ENCODE results near the gene RPL4. TPM values are rescaled to one million over a fixed set of nuclear protein-coding genes. Genes with fewer than 3 reads are reported as not detected.
A peak's percentile ranks its signal among the peaks of the same experiment; 100 is the strongest.

Gene RPL4
- total RNA-seq, 1 experiment from 2014 or later = 3,988 TPM

GRCh38 chr15:66477011-66477410 lies 27.6 kb downstream of the RPL4 start:
- H4K20me1 ChIP-seq (ENCODE audit: control insufficient read depth, insufficient read depth, insufficient read length) = no peaks in the 10 kb centered on the region
- H3K56ac ChIP-seq (ENCODE audit: insufficient read length, low read depth, low read length) = no peak overlapping the region
- no peak overlapping the region for H3K27ac ChIP-seq (ENCODE audit: insufficient read length, low read depth, low read length)
- no peak overlapping the region for H2AK5ac ChIP-seq (ENCODE audit: insufficient read length, low read length)
- H2BK12ac ChIP-seq (ENCODE audit: insufficient read length, low read depth, low read length) = no peak overlapping the region
- no peak overlapping the region for H2BK20ac ChIP-seq (ENCODE audit: low read depth, low read length, poor library complexity, severe bottlenecking)
- no peak for DNase-seq
- no peaks in the 10 kb centered on the region for H3K23me2 ChIP-seq (ENCODE audit: insufficient read length, low read depth, low read length, poor library complexity, severe bottlenecking)
- no peak overlapping the region for H3K4ac ChIP-seq (ENCODE audit: low read depth, low read length)
- H3K27me3 ChIP-seq (ENCODE audit: insufficient read depth, low read length) = no peaks in the 10 kb centered on the region
- H3K79me2 ChIP-seq (ENCODE audit: insufficient read depth, low read length) = no peaks in the 10 kb centered on the region
- no peak overlapping the region; the same call in 1 of the 2 replicates for H3K14ac ChIP-seq (ENCODE audit: insufficient read depth, low read length)
- H3K79me1 ChIP-seq (ENCODE audit: insufficient read depth, low read depth, low read length, poor library complexity, severe bottlenecking) = no peaks in the 10 kb centered on the region
- Mint-ChIP-seq H3K27me3 (ENCODE audit: low read depth) (no peaks in the 10 kb centered on the region), H3K27ac (peak overlapping the region in 2 of 3 experiments; percentile 71 to 72; a peak in 3 of 7 replicates), H3K36me3 (ENCODE audit: insufficient read depth in 1 of 3, low read depth in 3 of 3) (peaks cover 11 to 14% (median 12%) of the 10 kb centered on the region in 3 experiments), H3K9me3 (no peaks in the 10 kb centered on the region), H3K4me1 (peaks cover 56 to 58% of the 10 kb centered on the region in 2 experiments), H3K4me3 (no peak overlapping the region)
- no peak overlapping the region for H4K91ac ChIP-seq (ENCODE audit: insufficient read length, low read depth, low read length)
- H3K9me3 ChIP-seq (ENCODE audit: control insufficient read depth, low read depth, low read length) = no peaks in the 10 kb centered on the region
- H4K5ac ChIP-seq (ENCODE audit: insufficient read length, low read depth, low read length) = no peak overlapping the region
- no peak overlapping the region for H3K4me2 ChIP-seq (ENCODE audit: insufficient read depth, insufficient read length, low read length)
- no peak overlapping the region for H3K9ac ChIP-seq (ENCODE audit: extremely low read depth, insufficient read length, low read length)
- peaks cover 27% of the 10 kb centered on the region for H3K4me1 ChIP-seq (ENCODE audit: insufficient read depth, low read length)
- no peak overlapping the region for H3K23ac ChIP-seq (ENCODE audit: insufficient read length, low read depth, low read length)
- H3T11ph ChIP-seq (ENCODE audit: low read length) = no peak overlapping the region
- no peak for TF ChIP-seq CTCF (conservative IDR thresholded peaks at IDR 0.05)
- H2BK120ac ChIP-seq (ENCODE audit: low read depth, low read length, poor library complexity, severe bottlenecking) = no peak overlapping the region
- H3K18ac ChIP-seq (ENCODE audit: insufficient read length, low read depth, low read length) = no peak overlapping the region
- WGBS (ENCODE audit: extremely low coverage, insufficient read length, low lambda C conversion rate) = no CpG with 5 or more reads among the region's 2 CpGs
- H2BK15ac ChIP-seq (ENCODE audit: low read depth, low read length) = no peak overlapping the region
- no peak overlapping the region for H2BK5ac ChIP-seq (ENCODE audit: insufficient read length, low read length)
- no peak overlapping the region for H4K8ac ChIP-seq (replicated peaks; ENCODE audit: insufficient read length, low read depth, low read length)
- H2AFZ ChIP-seq (ENCODE audit: low read length) = no peak overlapping the region

Data from H9 (cell line).